HG03139 (cell line): ENCODE results near the gene INPP5A.

Experiments used
- ATAC-seq: cut with Tn5 transposase; IDR thresholded peaks from one replicate; pipeline ENCODE4 v1.9.1; 2021; ENCODE audit not compliant: unreplicated experiment

Gene INPP5A

GRCh38 chr10:132653721-132654120, 116.1 kb downstream of the INPP5A start:
- no peak for ATAC-seq

GRCh38 chr10:132654121-132654571, 116.6 kb downstream of the INPP5A start:
- no peak for ATAC-seq

- no peak for ATAC-seq
These were observed 117.4 kb downstream of the INPP5A start for GRCh38 chr10:132654708-132655661.

GRCh38 chr10:132655735-132656134, 118.1 kb downstream of the INPP5A start:
- ATAC-seq: no peak

GRCh38 chr10:132656283-132657126, 118.9 kb downstream of the INPP5A start:
- no peak for ATAC-seq

GRCh38 chr10:132657127-132657706, 119.6 kb downstream of the INPP5A start:
- ATAC-seq: no peak

- no peak for ATAC-seq
These were observed 120.2 kb downstream of the INPP5A start for GRCh38 chr10:132657748-132658147.

GRCh38 chr10:132658546-132659205, 121.1 kb downstream of the INPP5A start:
- no peak for ATAC-seq

- no peak for ATAC-seq
These were observed 121.9 kb downstream of the INPP5A start for GRCh38 chr10:132659206-132660091.

- ATAC-seq: no peak
These were observed 122.8 kb downstream of the INPP5A start for GRCh38 chr10:132660385-132660784.

- no peak for ATAC-seq
These were observed 124.8 kb downstream of the INPP5A start for GRCh38 chr10:132662186-132662920.

- ATAC-seq: no peak
These were observed 126.2 kb downstream of the INPP5A start for GRCh38 chr10:132663666-132664365.

- ATAC-seq: no peak
These were observed 126.8 kb downstream of the INPP5A start for GRCh38 chr10:132664407-132664806.

GRCh38 chr10:132664883-132665282, 127.3 kb downstream of the INPP5A start:
- no peak for ATAC-seq

GRCh38 chr10:132665946-132666704, 128.5 kb downstream of the INPP5A start:
- ATAC-seq: no peak

- ATAC-seq: no peak
These were observed 129.2 kb downstream of the INPP5A start for GRCh38 chr10:132666705-132667341.

- ATAC-seq: no peak
These were observed 129.9 kb downstream of the INPP5A start for GRCh38 chr10:132667342-132668047.
